Adipose tissue (tissue), 3 donors: ENCODE measurements around the gene NXPE4. TPM values are rescaled to one million over a fixed set of nuclear protein-coding genes. Genes with fewer than 3 reads are reported as not detected.
"Not testable (repeated sequence)": the region's sequence is repeated elsewhere in the genome, so short reads cannot be mapped to it uniquely, and the experiment has no call there.

Experiments used
- H3K27ac ChIP-seq: one replicate; pipeline ENCODE4 v1.5.1; 2013; ENCODE audit warnings: low read depth, low read length
- WGBS, 3 donors: extraction: QIAGEN DNeasy Blood & Tissue Kit; methylation state at CpG; one replicate each; pipeline ENCODE4 v1.1.7; 2013; 5-methylcytosine and 5-hydroxymethylcytosine counted together
- polyA plus RNA-seq, 3 donors: library from polyadenylated mRNA; stranded (reverse); fragments of 200-250 nt; gene quantifications; one replicate each; pipeline ENCODE4 v1.2.3, GENCODE V29; 2013
- donor health status: healthy with polysubstance abuse.
- donor health status: Bipolar disorder and iron deficiency.
- donor health status: healthy.

NXPE4 gene
- polyA plus RNA-seq, 3 donors, result 0.34 TPM; not detected in 2

DNA sequence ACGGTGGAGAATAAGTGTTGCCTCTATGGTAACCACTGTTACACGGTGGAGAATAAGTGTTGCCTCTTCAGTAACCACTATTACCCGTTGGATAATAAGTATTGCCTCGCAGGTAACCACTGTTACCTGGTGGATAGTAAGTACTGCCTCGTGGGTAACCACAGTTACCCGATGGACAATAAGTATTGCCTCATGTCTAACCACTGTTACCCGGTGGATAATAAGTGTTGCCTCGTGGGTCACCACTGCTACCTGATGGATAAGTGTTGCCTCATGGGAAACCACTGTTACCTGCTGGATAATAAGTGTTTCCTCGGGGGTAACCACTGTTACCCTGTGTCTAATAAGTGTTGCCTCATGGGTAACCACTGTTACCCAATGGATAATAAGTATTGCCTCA is 16.6 kb upstream of the NXPE4 start:
- not testable (repeated sequence) for H3K27ac ChIP-seq
- WGBS, 3 donors, result 81 to 89% (median 84%) methylated on average over 9 of the region's 9 CpGs

GRCh38 chr11:114610984-114611944 is 15.7 kb upstream of the NXPE4 start:
- no peak overlapping the region for H3K27ac ChIP-seq
- 85 to 89% (median 87%) methylated on average over 18 of the region's 18 CpGs for WGBS, 3 donors

DNA sequence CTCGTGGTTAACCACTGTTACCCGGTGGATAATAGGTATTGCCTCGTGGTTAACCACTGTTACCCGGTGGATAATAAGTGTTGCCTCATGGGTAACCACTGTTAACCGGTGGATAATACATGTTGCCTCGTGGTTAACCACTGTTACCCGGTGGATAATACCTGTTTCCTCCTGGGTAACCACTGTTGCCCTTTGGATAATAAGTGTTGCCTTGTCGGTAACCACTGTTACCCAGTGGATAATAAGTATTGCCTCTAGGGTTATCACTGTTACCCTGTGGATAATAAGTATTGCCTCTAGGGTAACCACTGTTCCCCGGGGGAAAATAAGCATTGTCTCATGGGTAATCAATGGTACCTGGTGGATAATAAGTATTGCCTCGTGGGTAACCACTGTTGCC is 15.0 kb upstream of the NXPE4 start:
- WGBS, 3 donors, result 76 to 84% (median 79%) methylated on average over 10 of the region's 10 CpGs
- no peak overlapping the region for H3K27ac ChIP-seq

- WGBS, 3 donors, result 88 to 93% (median 92%) methylated on average over 9 of the region's 9 CpGs
- H3K27ac ChIP-seq, result no peak overlapping the region
These were observed 13.8 kb upstream of the NXPE4 start for GRCh38 chr11:114609429-114609828.

GRCh38 chr11:114608605-114609004 is 13.0 kb upstream of the NXPE4 start:
- H3K27ac ChIP-seq, result not testable (repeated sequence)
- WGBS, 3 donors, result 76 to 87% (median 85%) methylated on average over 9 of the region's 9 CpGs

DNA sequence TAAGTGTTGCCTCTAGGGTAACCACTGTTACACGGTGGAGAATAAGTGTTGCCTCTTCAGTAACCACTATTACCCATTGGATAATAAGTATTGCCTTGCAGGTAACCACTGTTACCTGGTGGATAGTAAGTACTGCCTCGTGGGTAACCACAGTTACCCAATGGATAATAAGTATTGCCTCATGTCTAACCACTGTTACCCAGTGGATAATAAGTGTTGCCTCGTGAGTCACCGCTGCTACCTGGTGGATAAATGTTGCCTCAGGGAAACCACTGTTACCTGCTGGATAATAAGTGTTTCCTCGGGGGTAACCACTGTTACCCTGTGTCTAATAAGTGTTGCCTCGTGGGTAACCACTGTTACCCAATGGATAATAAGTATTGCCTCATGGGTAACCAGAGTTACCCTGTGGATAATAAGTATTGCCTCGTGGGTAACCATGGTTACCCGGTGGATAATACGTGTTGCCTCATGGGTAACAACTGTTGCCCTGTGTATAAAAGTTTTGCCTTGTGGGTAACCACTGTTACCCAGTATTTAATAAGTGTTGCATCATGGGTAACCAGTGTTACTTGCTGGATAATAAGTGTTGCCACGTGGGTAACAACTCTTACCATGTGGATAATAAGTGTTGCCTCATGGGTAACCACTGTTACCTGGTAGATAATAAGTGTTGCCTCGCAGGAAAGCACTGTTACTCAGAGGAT is 12.3 kb upstream of the NXPE4 start:
- H3K27ac ChIP-seq, result no peak overlapping the region
- WGBS, 3 donors, result 79 to 87% (median 87%) methylated on average over 11 of the region's 11 CpGs

- not testable (repeated sequence) for H3K27ac ChIP-seq
- WGBS, 3 donors, result 78 to 96% (median 89%) methylated on average over 5 of the region's 5 CpGs
These were observed 11.2 kb upstream of the NXPE4 start for GRCh38 chr11:114606802-114607075.

DNA sequence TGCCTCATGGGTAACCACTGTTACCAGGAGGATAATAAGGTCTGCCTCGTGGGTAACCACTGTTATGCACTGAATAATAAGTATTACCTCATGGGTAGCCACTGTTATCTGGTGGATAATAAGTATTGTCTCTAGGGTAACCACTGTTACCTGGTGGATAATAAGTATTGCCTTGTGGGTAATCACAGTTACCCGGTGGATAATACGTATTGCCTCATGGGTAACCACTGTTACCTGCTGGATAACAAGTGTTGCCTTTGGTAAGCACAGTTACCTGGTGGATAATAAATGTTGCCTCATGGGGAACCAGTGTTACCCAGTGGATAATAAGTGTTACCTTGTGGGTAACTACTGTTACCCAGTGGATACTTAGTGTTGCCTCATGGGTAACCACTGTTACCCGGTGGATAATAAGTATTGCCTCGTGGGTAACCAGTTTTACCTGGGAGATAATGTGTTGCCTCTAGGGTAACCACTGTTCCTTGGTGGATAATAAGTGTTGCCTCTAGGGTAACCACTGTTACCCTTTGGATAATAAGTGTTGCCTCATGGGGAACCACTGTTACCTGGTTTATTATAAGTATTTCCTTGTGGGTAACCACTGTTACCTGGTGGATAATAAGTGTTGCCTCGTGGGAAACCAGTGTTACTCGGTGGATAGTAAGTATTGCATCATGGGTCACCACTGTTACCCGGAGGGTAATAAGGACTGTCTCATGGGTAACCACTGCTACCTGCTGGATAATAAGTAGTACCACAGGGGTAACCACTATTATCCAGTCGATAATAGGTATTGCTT is 10.6 kb upstream of the NXPE4 start:
- 85 to 90% (median 89%) methylated on average over 9 of the region's 9 CpGs for WGBS, 3 donors
- H3K27ac ChIP-seq, result no peak overlapping the region

- 81 to 93% (median 89%) methylated on average over 10 of the region's 10 CpGs for WGBS, 3 donors
- no peak overlapping the region for H3K27ac ChIP-seq
These were observed 9.8 kb upstream of the NXPE4 start for GRCh38 chr11:114605370-114605769.

DNA sequence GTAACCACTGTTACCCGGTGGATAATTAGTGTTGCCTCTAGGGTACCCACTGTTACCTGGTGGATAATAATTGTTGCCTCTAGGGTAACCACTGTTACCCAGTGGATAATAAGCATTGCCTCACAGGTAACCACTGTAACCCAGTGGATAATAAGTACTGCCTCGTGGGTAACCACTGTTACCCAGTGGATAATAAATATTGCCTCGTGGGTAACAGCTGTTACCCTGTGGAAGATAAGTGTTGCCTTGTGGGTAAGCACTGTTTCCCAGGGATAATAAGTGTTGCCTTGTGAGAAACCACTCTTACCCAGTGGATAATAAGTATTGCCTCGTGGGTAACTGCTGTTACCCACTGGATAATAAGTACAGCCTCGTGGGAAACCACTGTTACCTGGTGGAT is 9.3 kb upstream of the NXPE4 start:
- WGBS, 3 donors, result 67 to 82% (median 81%) methylated on average over 5 of the region's 5 CpGs
- no peak overlapping the region for H3K27ac ChIP-seq

GRCh38 chr11:114604179-114604813 is 8.7 kb upstream of the NXPE4 start:
- WGBS, 3 donors, result 82 to 91% (median 90%) methylated on average over 13 of the region's 13 CpGs
- H3K27ac ChIP-seq, result no peak overlapping the region

- WGBS, 3 donors, result 77 to 91% (median 86%) methylated on average over 7 of the region's 7 CpGs
- not testable (repeated sequence) for H3K27ac ChIP-seq
These were observed 7.6 kb upstream of the NXPE4 start for GRCh38 chr11:114603151-114603550.

GRCh38 chr11:114598461-114598860 is 2.9 kb upstream of the NXPE4 start:
- no peak overlapping the region for H3K27ac ChIP-seq
- WGBS, 3 donors, result 75 to 96% (median 85%) methylated on average over 1 of the region's 1 CpG

DNA sequence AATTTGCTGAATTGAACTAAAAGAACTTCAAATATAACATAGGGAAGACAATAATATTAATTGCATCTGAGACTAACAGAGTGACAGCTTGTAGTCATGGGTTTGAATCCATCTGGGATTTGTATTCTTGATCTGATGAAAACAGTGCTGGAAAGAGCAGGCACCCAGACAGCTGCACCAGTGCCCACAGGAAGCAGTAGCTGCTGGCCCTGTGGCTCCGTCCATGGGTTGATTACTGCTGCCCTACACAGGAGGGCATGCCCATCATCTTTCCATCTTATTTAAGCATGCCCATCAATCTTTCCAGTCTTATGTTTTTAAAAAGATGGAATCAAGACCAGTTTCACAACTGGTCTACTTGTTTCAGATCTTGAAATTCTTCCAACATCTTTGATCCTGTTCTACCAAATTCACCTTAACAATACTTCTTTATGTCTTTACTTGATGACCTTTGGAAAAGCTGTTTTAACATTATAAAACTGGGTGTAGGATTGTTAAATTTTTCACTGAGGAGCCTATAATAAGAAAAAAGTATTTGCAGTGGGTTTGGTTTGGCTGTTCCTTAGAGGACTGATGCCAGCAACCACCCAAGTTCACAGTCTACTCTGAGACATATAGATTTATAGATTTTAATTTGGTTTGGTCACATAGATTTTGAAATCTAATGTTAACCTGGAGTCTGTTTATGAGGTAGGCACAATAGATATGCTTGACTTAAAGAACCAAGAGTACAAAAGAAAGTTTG is 761 bp upstream of the NXPE4 start:
- WGBS, 3 donors, result 61 to 84% (median 82%) methylated on average over 1 of the region's 1 CpG
- no peak overlapping the region for H3K27ac ChIP-seq

DNA sequence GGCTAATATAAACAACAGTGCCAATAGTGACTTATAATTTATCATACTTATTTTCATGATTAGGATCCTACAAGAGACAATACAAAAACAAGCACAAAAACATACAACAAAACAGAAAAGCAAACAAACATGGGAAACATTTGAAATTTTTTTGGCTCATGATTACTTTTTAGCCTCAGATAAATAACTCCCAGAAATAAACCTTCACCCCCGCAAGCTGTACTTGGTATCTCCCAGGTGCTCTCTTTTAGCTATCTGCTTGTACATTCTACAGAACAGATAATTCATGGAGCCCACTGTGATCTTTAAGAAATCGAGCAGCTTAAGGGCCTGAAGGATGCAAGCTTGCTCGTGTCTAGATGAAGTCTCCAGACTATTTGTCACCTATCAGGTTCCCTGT is 883 bp downstream of the NXPE4 start:
- H3K27ac ChIP-seq, result no peak overlapping the region
- 59 to 69% (median 69%) methylated on average over 3 of the region's 3 CpGs for WGBS, 3 donors

DNA sequence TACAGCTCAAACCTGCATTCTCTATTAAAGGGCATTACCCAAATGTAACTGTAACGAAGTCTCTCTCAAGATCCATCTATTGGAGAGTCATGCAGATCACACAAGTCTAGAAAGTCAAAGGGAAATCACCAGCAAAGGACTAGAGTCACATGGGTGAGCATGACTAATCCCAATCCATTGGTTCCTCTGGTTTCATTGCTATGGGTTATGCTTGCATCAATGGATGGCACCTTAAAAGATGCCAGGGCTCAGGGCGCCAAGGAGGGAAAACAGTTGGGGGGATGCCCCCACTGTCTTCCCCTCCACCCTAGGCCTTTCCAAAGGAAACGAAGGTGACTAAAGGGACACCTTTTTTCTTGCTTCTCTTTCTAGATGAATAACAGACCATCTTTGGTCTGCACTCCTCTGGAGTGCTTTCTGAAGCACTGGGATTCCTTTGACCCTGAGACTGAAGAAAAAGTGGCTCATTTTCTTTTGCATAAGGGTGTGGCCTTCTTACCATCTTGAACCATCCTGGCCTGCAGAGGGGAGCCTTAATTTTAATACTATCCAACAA is 8.1 kb downstream of the NXPE4 start:
- 82 to 86% (median 86%) methylated on average over 3 of the region's 3 CpGs for WGBS, 3 donors
- no peak overlapping the region for H3K27ac ChIP-seq

DNA sequence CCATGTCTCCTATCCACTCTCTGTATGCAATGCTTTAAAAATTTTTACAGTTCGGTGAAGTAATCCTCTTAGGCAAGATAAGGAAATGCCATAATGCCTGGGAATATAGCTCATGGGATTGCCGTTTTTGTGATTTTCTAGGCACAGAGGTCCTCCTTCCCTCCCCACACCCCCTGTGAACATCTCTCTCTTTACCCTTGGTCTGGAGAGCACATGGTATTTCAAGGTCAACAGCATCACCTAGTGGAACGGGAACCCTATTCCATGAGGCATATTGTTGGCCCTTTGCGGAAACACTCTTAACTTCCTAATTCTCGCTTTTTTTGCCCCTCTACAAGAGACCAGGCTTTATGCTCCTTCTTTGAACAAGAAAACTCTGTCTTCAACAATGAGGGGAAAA is 8.8 kb downstream of the NXPE4 start:
- WGBS, 3 donors, result 92 to 94% (median 94%) methylated on average over 5 of the region's 5 CpGs
- H3K27ac ChIP-seq, result no peak overlapping the region

- no peak overlapping the region for H3K27ac ChIP-seq
- 45 to 65% (median 52%) methylated on average over 1 of the region's 1 CpG for WGBS, 3 donors
These were observed 23.9 kb downstream of the NXPE4 start for GRCh38 chr11:114571712-114572111.
